NCI-H510A (cell line): ENCODE data around the gene FBXO44.

ENCODE experiments used
- DNase-seq: peaks from one replicate; lab custom pipeline; 2025; lab: John Stamatoyannopoulos, UW

Gene FBXO44

GRCh38 chr1:11658542-11658941 lies 3.9 kb downstream of the FBXO44 start:
- no peak for DNase-seq

GRCh38 chr1:11659748-11660147 lies 5.1 kb downstream of the FBXO44 start:
- no peak for DNase-seq

GRCh38 chr1:11661103-11661502 lies 6.4 kb downstream of the FBXO44 start:
- DNase-seq: no peak

- DNase-seq: no peak
These were observed 9.8 kb downstream of the FBXO44 start for GRCh38 chr1:11664336-11665065.

GRCh38 chr1:11668516-11668915 lies 13.8 kb downstream of the FBXO44 start:
- DNase-seq: no peak

- no peak for DNase-seq
These were observed 16.1 kb downstream of the FBXO44 start for GRCh38 chr1:11670747-11671146.

GRCh38 chr1:11671205-11671543 lies 16.5 kb downstream of the FBXO44 start:
- DNase-seq: no peak

GRCh38 chr1:11671544-11672286 lies 17.0 kb downstream of the FBXO44 start:
- DNase-seq: no peak

- no peak for DNase-seq
These were observed 18.6 kb downstream of the FBXO44 start for GRCh38 chr1:11673089-11673769.

- no peak for DNase-seq
These were observed 19.8 kb downstream of the FBXO44 start for GRCh38 chr1:11674488-11674887.

- no peak for DNase-seq
These were observed 20.6 kb downstream of the FBXO44 start for GRCh38 chr1:11675325-11675724.

- DNase-seq: no peak
These were observed 21.9 kb downstream of the FBXO44 start for GRCh38 chr1:11676386-11677103.

- DNase-seq: no peak
These were observed 23.8 kb downstream of the FBXO44 start for GRCh38 chr1:11678442-11678841.

- DNase-seq: no peak
These were observed 25.8 kb downstream of the FBXO44 start for GRCh38 chr1:11680270-11681070.

- peak; percentile 97 for DNase-seq
These were observed 26.5 kb downstream of the FBXO44 start, which contains the start of gene MAD2L2 for GRCh38 chr1:11681071-11681771. MAD2L2 (minus strand) TSS chr1:11681148; CDS start chr1:11680601, 547 bp downstream.

GRCh38 chr1:11682287-11682771 lies 27.7 kb downstream of the FBXO44 start:
- DNase-seq: no peak

GRCh38 chr1:11682799-11683198 lies 28.1 kb downstream of the FBXO44 start:
- no peak for DNase-seq

GRCh38 chr1:11684070-11684469 lies 29.4 kb downstream of the FBXO44 start:
- no peak for DNase-seq

- no peak for DNase-seq
These were observed 30.6 kb downstream of the FBXO44 start for GRCh38 chr1:11685210-11685752.

- no peak for DNase-seq
These were observed 33.8 kb downstream of the FBXO44 start for GRCh38 chr1:11688506-11688905.
